ENCODE results near the gene HMCN2.

DNA sequence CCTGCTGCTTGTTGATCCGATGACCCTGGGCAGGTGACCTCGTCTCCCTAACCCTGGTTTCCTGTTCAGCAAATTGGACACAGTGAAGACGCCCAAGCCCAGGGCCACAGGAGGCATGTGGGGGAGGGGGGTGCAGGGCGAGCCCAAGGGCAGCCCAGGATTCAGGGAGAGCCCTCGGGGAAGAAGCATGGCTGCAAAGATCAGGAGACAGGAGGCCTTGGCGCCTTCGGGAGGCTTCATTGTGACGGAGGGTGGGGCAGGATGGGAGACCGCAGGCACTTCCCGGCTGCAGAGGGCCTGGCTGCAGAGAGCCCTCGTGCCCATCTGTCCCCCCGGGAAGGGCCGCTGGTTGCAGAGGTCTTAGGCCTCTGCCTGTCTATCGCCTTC, 185.4 kb downstream of the HMCN2 start:
- no peak for TF ChIP-seq CTCF (conservative IDR thresholded peaks at IDR 0.05)
- TF ChIP-seq EZH2 (IDR thresholded peaks at IDR 0.05; ENCODE audit: low read depth) = no peak
